MM.1S (cell line): ENCODE measurements around the gene ABTB2.

Experiments used
- DNase-seq: peaks from one replicate; pipeline ENCODE4 v3.0.0-alpha.2; 2015
- H2AFZ ChIP-seq: fragments of 300-600 bp; sonication (generic); 2 replicates; pipeline ENCODE4 v1.6.0; 2016; ENCODE audit warnings: antibody characterized with exemption, low read length
- H3F3A ChIP-seq: fragments of 300-600 bp; sonication (generic); 2 replicates; pipeline ENCODE4 v1.6.1; 2016; ENCODE audit warnings: mild to moderate bottlenecking, antibody characterized with exemption, low read length, moderate library complexity, mixed read lengths; ENCODE audit not compliant: insufficient read depth
- H3K27ac ChIP-seq: fragments of 300-600 bp; sonication (generic); 2 replicates; pipeline ENCODE4 v1.5.1; 2016; ENCODE audit warnings: mild to moderate bottlenecking, low read length
- H3K27me3 ChIP-seq: fragments of 300-600 bp; sonication (generic); replicated peaks from 2 replicates; pipeline ENCODE4 v1.6.0; 2016; ENCODE audit warnings: low read length; ENCODE audit not compliant: insufficient read depth
- H3K36me3 ChIP-seq: fragments of 300-600 bp; sonication (generic); replicated peaks from 2 replicates; pipeline ENCODE4 v1.6.1; 2016; ENCODE audit warnings: mild to moderate bottlenecking, low read length, mixed read lengths; ENCODE audit not compliant: insufficient read depth
- H3K4me1 ChIP-seq: fragments of 300-600 bp; sonication (generic); 2 replicates; pipeline ENCODE4 v1.6.1; 2016; ENCODE audit warnings: low read length, mixed read lengths
- H3K4me2 ChIP-seq: fragments of 300-600 bp; sonication (generic); 2 replicates; pipeline ENCODE4 v1.6.0; 2016; ENCODE audit warnings: low read depth, low read length
- H3K4me3 ChIP-seq: fragments of 300-600 bp; sonication (generic); 2 replicates; pipeline ENCODE4 v1.5.1; 2016; ENCODE audit warnings: low read length, mixed read lengths
- H3K79me2 ChIP-seq: fragments of 300-600 bp; sonication (generic); 2 replicates; pipeline ENCODE4 v1.6.1; 2016; ENCODE audit warnings: mixed run types, low read length, mixed read lengths
- H3K9ac ChIP-seq: fragments of 300-600 bp; sonication (generic); 2 replicates; pipeline ENCODE4 v1.6.1; 2016; ENCODE audit warnings: low read length, mixed read lengths
- H3K9me2 ChIP-seq: fragments of 300-600 bp; sonication (generic); replicated peaks from 2 replicates; pipeline ENCODE4 v1.6.1; 2016; ENCODE audit warnings: mild to moderate bottlenecking, low read length, mixed read lengths; ENCODE audit not compliant: insufficient read depth
- H3K9me3 ChIP-seq: fragments of 300-600 bp; sonication (generic); replicated peaks from 2 replicates; pipeline ENCODE4 v1.6.1; 2016; ENCODE audit warnings: mild to moderate bottlenecking, low read length, mixed read lengths; ENCODE audit not compliant: insufficient read depth
- H4K20me1 ChIP-seq: fragments of 300-600 bp; sonication (generic); 2 replicates; pipeline ENCODE4 v1.6.1; 2016; ENCODE audit warnings: mild to moderate bottlenecking, low read length, moderate library complexity, mixed read lengths; ENCODE audit not compliant: insufficient read depth
- EZH2 ChIP-seq: fragments of 300-600 bp; sonication (generic); optimal IDR thresholded peaks from 2 replicates; pipeline ENCODE3; 2017; ENCODE audit warnings: low read depth, mild to moderate bottlenecking, antibody characterized with exemption, low read length, mixed read lengths
- EZH2phosphoT487 ChIP-seq: fragments of 300-600 bp; sonication (generic); IDR thresholded peaks from 2 replicates; pipeline ENCODE4 v1.6.1; 2018; ENCODE audit warnings: antibody characterized with exemption, low read length
- TF ChIP-seq, protein P1 (sequence below): fragments of 300-600 bp; sonication (generic); IDR thresholded peaks from 2 replicates; pipeline ENCODE4 v1.5.1; 2016; ENCODE audit warnings: antibody characterized with exemption, low read length, mixed read lengths

The ABTB2 gene

GRCh38 chr11:34208266-34209135, 149.3 kb downstream of the ABTB2 start:
- Histone ChIP-seq H3K9me3 (no peaks in the 10 kb centered on the region), H3K79me2 (no peaks in the 10 kb centered on the region), H3K36me3 (no peaks in the 10 kb centered on the region), H2AFZ (no peak overlapping the region), H4K20me1 (no peaks in the 10 kb centered on the region), H3K27me3 (no peaks in the 10 kb centered on the region), H3F3A (no peaks in the 10 kb centered on the region), H3K9ac (no peak overlapping the region), H3K4me3 (no peak overlapping the region), H3K9me2 (no peaks in the 10 kb centered on the region), H3K4me2 (no peak overlapping the region), H3K27ac (no peak overlapping the region), H3K4me1 (no peaks in the 10 kb centered on the region)
- DNase-seq: no peak
- TF ChIP-seq EZH2phosphoT487 (no peak), EZH2 (no peak)
- TF ChIP-seq, protein P1, sequence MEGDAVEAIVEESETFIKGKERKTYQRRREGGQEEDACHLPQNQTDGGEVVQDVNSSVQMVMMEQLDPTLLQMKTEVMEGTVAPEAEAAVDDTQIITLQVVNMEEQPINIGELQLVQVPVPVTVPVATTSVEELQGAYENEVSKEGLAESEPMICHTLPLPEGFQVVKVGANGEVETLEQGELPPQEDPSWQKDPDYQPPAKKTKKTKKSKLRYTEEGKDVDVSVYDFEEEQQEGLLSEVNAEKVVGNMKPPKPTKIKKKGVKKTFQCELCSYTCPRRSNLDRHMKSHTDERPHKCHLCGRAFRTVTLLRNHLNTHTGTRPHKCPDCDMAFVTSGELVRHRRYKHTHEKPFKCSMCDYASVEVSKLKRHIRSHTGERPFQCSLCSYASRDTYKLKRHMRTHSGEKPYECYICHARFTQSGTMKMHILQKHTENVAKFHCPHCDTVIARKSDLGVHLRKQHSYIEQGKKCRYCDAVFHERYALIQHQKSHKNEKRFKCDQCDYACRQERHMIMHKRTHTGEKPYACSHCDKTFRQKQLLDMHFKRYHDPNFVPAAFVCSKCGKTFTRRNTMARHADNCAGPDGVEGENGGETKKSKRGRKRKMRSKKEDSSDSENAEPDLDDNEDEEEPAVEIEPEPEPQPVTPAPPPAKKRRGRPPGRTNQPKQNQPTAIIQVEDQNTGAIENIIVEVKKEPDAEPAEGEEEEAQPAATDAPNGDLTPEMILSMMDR: no peak

DNA sequence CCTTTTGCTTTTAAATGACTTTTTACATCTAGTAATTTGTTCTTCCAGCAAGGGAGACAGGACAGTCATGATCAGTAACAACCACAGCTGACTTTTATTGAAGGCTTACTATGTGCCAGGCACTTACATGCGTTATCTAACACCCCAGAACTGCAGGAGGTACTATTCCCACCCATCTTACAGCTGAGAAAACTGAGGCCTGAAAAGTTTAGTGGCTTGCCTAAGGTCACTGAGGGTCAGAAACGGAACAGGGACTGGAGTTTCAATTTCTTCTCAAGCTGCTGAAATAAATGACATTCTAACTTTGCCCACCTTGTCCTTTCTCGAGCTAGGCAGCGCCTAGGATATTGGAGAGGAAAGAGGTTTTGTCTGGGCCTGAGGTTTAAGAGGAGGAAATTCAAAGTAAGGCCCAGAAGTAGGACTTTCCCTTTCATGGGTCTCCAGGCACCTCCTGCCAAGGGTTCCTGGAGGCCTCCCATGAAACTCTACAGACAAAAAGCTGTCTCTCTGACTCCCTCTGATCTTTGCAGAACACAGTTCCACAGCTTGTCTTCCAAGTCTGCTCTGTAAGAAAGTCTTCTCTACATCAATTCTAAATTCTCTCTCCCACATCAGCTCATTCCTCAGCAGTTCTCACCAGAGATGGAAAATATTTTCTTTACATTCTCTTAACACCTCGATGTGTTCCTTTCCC, 150.2 kb downstream of the ABTB2 start:
- Histone ChIP-seq H3K9me2 (no peaks in the 10 kb centered on the region), H4K20me1 (no peaks in the 10 kb centered on the region), H3K27ac (no peak overlapping the region), H3K4me2 (no peak overlapping the region), H3K9me3 (no peaks in the 10 kb centered on the region), H3K4me1 (peaks cover 6% of the 10 kb centered on the region), H3K9ac (no peak overlapping the region), H3K79me2 (no peaks in the 10 kb centered on the region), H3F3A (no peaks in the 10 kb centered on the region), H3K4me3 (no peak overlapping the region), H2AFZ (no peak overlapping the region), H3K27me3 (no peaks in the 10 kb centered on the region), H3K36me3 (no peaks in the 10 kb centered on the region)
- TF ChIP-seq, protein P1: no peak
- TF ChIP-seq EZH2 (no peak), EZH2phosphoT487 (no peak)
- DNase-seq: no peak

GRCh38 chr11:34206407-34207300, 151.2 kb downstream of the ABTB2 start:
- Histone ChIP-seq H3K4me2 (no peak overlapping the region), H2AFZ (no peak overlapping the region), H3K9me3 (no peaks in the 10 kb centered on the region), H3K27ac (no peak overlapping the region), H3F3A (no peaks in the 10 kb centered on the region), H3K36me3 (no peaks in the 10 kb centered on the region), H3K27me3 (no peaks in the 10 kb centered on the region), H4K20me1 (no peaks in the 10 kb centered on the region), H3K4me1 (peaks cover 6% of the 10 kb centered on the region), H3K9me2 (no peaks in the 10 kb centered on the region), H3K4me3 (no peak overlapping the region), H3K9ac (no peak overlapping the region), H3K79me2 (no peaks in the 10 kb centered on the region)
- DNase-seq: no peak
- TF ChIP-seq EZH2: no peak
- TF ChIP-seq, protein P1: no peak
- TF ChIP-seq EZH2phosphoT487: no peak
